ENCODE data around the gene PANX2.
A peak's percentile ranks its signal among the peaks of the same experiment; 100 is the strongest.
"Not testable (repeated sequence)": the region's sequence is repeated elsewhere in the genome, so short reads cannot be mapped to it uniquely, and the experiment has no call there.

The PANX2 gene

GRCh38 chr22:50147258-50148165 lies 23.0 kb upstream of the PANX2 start:
- not testable (repeated sequence) for DNase-seq (ENCODE audit: low read depth in 2 of 2)

GRCh38 chr22:50148166-50148500 lies 22.4 kb upstream of the PANX2 start:
- no peak for DNase-seq (ENCODE audit: low read depth in 2 of 2)

GRCh38 chr22:50148991-50149721 lies 21.4 kb upstream of the PANX2 start:
- DNase-seq (ENCODE audit: low read depth in 2 of 2) = peak; percentile 30 to 46

GRCh38 chr22:50150161-50151129 lies 20.1 kb upstream of the PANX2 start:
- no peak for DNase-seq (ENCODE audit: low read depth in 2 of 2)

- no peak for DNase-seq (ENCODE audit: low read depth in 2 of 2)
Observed at GRCh38 chr22:50151571-50152537, 18.7 kb upstream of the PANX2 start.

GRCh38 chr22:50153056-50153755 lies 17.3 kb upstream of the PANX2 start:
- DNase-seq (ENCODE audit: low read depth in 2 of 2) = no peak

GRCh38 chr22:50153756-50154140 lies 16.8 kb upstream of the PANX2 start:
- no peak for DNase-seq (ENCODE audit: low read depth in 2 of 2)

- no peak for DNase-seq (ENCODE audit: low read depth in 2 of 2)
Observed at GRCh38 chr22:50157709-50158375, 12.7 kb upstream of the PANX2 start.

- DNase-seq (ENCODE audit: low read depth in 2 of 2) = no peak
Observed at GRCh38 chr22:50160947-50161346, 9.6 kb upstream of the PANX2 start.

GRCh38 chr22:50161508-50162390 lies 8.8 kb upstream of the PANX2 start:
- DNase-seq (ENCODE audit: low read depth in 2 of 2) = no peak

GRCh38 chr22:50162391-50162956 lies 8.1 kb upstream of the PANX2 start:
- DNase-seq (ENCODE audit: low read depth in 2 of 2) = no peak

- DNase-seq (ENCODE audit: low read depth in 2 of 2) = no peak
Observed at GRCh38 chr22:50165436-50166123, 5.0 kb upstream of the PANX2 start.

GRCh38 chr22:50167689-50168489 lies 2.6 kb upstream of the PANX2 start:
- DNase-seq (ENCODE audit: low read depth in 2 of 2) = no peak

GRCh38 chr22:50168490-50169180 lies 1.9 kb upstream of the PANX2 start:
- DNase-seq (ENCODE audit: low read depth in 2 of 2) = not testable (repeated sequence)

- no peak for DNase-seq (ENCODE audit: low read depth in 2 of 2)
Observed at GRCh38 chr22:50169181-50169759, 1.3 kb upstream of the PANX2 start.
